Upper lobe of left lung (tissue), 6 donors: ENCODE measurements around the gene NFU1. TPM values are rescaled to one million over a fixed set of nuclear protein-coding genes. Genes with fewer than 3 reads are reported as not detected.

Source experiments
- ATAC-seq, 2 donors: fragments of 200-7000 bp; cut with Tn5 transposase; one replicate each; pipeline ENCODE4 v1.9.1; 2022; ENCODE audit warnings: mild to moderate bottlenecking in 2 of 2, moderate library complexity in 2 of 2; ENCODE audit not compliant: low FRiP score in 2 of 2
- DNase-seq, 2 donors: peaks; one replicate each; pipeline ENCODE4 v3.0.0-alpha.2; 2019 to 2020
- H3K27ac ChIP-seq, 4 donors: fragments of 200-600 bp; sonication (generic); one replicate each; pipeline ENCODE4 v1.5.1; 2016 to 2019
- H3K27me3 ChIP-seq, 4 donors: fragments of 200-600 bp; sonication (generic); one replicate each; pipeline ENCODE4 v1.5.1; 2017 to 2019
- H3K36me3 ChIP-seq, 4 donors: fragments of 200-600 bp; sonication (generic); one replicate each; pipeline ENCODE4 v1.5.1; 2016 to 2019
- H3K4me1 ChIP-seq, 4 donors: fragments of 200-600 bp; sonication (generic); one replicate each; pipeline ENCODE4 v1.5.1; 2018 to 2019
- H3K4me3 ChIP-seq, 4 donors: fragments of 200-600 bp; sonication (generic); one replicate each; pipeline ENCODE4 v1.5.1; 2017 to 2019; ENCODE audit warnings: mild to moderate bottlenecking in 2 of 4, moderate library complexity in 1 of 4
- H3K9me3 ChIP-seq, 4 donors: fragments of 200-600 bp; sonication (generic); one replicate each; pipeline ENCODE4 v1.5.1; 2018 to 2019
- EP300 ChIP-seq, 4 donors: sonication (generic); formaldehyde crosslinking; IDR thresholded peaks; one replicate each; pipeline ENCODE4 v1.5.1; 2017; ENCODE audit warnings: antibody characterized with exemption in 4 of 4, control low read depth in 2 of 4
- POLR2A ChIP-seq, 4 donors: fragments of 450-650 bp; IDR thresholded peaks; one replicate each; pipeline ENCODE4 v1.5.1; 2016 to 2017; ENCODE audit warnings: antibody characterized with exemption in 4 of 4, mild to moderate bottlenecking in 2 of 4
- POLR2AphosphoS5 ChIP-seq, 2 donors: sonication (generic); formaldehyde crosslinking; IDR thresholded peaks; one replicate each; pipeline ENCODE4 v1.5.1; 2017; ENCODE audit warnings: antibody characterized with exemption in 2 of 2
- WGBS, 2 donors: methylation state at CpG; one replicate each; pipeline ENCODE4 v1.1.5; 2017 to 2018; 5-methylcytosine and 5-hydroxymethylcytosine counted together
- total RNA-seq, 6 donors: library from RNA; depleted of rRNA in 4 of 6; stranded (reverse); fragments of >200 nt in 4 of 6; gene quantifications; one replicate each; pipeline versions ENCODE4 v1.1.0 to v1.2.1, GENCODE V29; 2016 to 2021
- TF ChIP-seq, protein P1 (sequence below), 6 experiments: fragments of 450-650 bp in 4 of 6; fragments of 200-600 bp in 2 of 6; sonication (generic) in 2 of 6; IDR thresholded peaks; one replicate each; pipeline ENCODE4 v1.5.1; 2016 to 2019; ENCODE audit warnings: antibody characterized with exemption in 6 of 6
- donor health status: DM: no; HTN: no; CAD: no; lungs with moderate emphysema.
- donor health status: DM: no; HTN: yes; CAD: no; lungs with severe emphysema.

Gene NFU1
- total RNA-seq, 6 donors from 2014 or later = 23.0 to 49.8 (median 38.6) TPM

DNA sequence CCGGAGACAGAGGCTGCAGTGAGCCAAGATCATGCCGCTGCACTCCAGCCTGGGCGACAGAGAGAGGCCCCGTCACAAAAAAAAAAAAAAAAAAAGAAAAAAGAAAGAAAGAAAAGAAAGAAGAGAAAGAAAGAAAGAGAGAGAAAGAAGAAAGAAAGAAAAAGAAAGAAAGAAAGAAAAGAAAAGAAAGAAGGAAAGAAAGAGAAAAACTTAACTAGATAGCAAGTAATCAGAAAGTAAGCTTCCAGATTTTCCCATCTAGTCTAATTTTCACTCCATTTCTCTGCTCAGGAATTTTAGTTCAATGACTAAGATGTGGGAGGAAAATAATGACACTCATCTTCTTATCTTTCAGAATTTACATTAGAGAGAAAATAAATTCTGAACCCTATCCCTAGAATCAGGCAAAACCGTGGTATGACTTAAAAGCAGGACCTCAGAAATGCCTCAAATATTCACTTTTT, 52.6 kb downstream of the NFU1 start:
- no peaks in the 10 kb centered on the region for H3K9me3 ChIP-seq
- WGBS, 2 donors = 96 to 98% methylated on average over 5 of the region's 5 CpGs
- H3K4me1 ChIP-seq = peaks cover 20 to 72% (median 38%) of the 10 kb centered on the region in 4 donors
- no peaks in the 10 kb centered on the region for H3K36me3 ChIP-seq
- TF ChIP-seq EP300 (IDR thresholded peaks at IDR 0.05) = no peak
- H3K27ac ChIP-seq = peak overlapping the region in 1 of 4 donors; percentile 20
- DNase-seq (no peak), ATAC-seq (no peak)
- H3K27me3 ChIP-seq = no peaks in the 10 kb centered on the region
- H3K4me3 ChIP-seq = no peak overlapping the region

DNA sequence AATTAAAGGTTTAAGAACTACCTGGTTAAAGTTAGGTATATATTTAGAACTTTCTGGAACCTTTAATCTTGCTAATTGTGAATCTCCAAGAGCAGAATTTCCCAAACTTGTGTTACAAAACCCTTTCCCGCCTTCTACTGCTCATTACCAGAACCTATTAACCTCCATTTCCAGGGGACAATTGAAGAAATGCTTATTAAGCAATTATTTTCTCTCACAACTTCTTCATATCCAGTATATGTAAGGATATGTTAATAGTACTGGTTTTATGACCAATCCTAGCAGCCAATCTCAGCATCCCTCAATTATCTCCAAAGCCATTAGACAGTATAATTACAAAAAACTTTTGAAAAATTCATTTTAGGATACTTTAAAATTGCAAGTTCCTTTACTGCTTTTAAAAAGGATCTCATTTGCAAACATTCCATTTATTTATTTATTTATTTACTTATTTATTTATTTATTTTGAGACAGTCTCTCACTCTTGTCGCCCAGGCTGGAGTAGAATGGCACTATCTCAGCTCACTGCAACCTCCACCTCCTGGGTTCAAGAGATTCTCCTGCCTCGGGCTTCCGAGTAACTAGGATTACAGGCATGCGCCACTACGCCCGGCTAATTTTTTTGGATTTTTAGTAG, 53.9 kb downstream of the NFU1 start:
- 94 to 97% methylated on average over 7 of the region's 7 CpGs for WGBS, 2 donors
- H3K9me3 ChIP-seq = no peaks in the 10 kb centered on the region
- H3K4me1 ChIP-seq = peaks cover 20 to 74% (median 38%) of the 10 kb centered on the region in 4 donors
- H3K27me3 ChIP-seq = no peaks in the 10 kb centered on the region
- no peak for TF ChIP-seq EP300 (IDR thresholded peaks at IDR 0.05)
- TF ChIP-seq POLR2AphosphoS5 (IDR thresholded peaks at IDR 0.05) = no peak
- TF ChIP-seq, protein P1, sequence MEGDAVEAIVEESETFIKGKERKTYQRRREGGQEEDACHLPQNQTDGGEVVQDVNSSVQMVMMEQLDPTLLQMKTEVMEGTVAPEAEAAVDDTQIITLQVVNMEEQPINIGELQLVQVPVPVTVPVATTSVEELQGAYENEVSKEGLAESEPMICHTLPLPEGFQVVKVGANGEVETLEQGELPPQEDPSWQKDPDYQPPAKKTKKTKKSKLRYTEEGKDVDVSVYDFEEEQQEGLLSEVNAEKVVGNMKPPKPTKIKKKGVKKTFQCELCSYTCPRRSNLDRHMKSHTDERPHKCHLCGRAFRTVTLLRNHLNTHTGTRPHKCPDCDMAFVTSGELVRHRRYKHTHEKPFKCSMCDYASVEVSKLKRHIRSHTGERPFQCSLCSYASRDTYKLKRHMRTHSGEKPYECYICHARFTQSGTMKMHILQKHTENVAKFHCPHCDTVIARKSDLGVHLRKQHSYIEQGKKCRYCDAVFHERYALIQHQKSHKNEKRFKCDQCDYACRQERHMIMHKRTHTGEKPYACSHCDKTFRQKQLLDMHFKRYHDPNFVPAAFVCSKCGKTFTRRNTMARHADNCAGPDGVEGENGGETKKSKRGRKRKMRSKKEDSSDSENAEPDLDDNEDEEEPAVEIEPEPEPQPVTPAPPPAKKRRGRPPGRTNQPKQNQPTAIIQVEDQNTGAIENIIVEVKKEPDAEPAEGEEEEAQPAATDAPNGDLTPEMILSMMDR (IDR thresholded peaks at IDR 0.05) = no peak
- no peak for TF ChIP-seq POLR2A (IDR thresholded peaks at IDR 0.05)
- ATAC-seq (no peak), DNase-seq (no peak)
- no peak overlapping the region for H3K27ac ChIP-seq
- no peaks in the 10 kb centered on the region for H3K36me3 ChIP-seq
- no peak overlapping the region for H3K4me3 ChIP-seq

DNA sequence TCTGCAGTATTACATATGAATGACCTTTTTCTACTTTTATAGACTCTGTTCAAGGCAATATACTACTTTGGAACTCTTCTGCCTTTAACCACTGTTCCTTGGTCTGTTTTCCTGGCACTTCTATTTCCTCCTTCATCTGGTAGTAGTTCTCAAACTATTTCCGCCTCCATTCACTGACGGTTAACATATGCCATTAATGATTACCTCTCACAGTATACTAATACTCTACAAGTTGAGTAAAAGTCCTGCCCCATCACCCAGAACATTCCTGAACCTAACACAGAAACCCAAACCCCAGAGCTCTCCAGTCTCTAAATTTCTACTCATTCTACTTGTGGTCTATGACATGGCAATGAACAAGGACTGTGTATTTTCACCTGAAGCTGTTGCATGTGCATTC, 54.7 kb downstream of the NFU1 start:
- Histone ChIP-seq H3K27ac (no peak overlapping the region), H3K27me3 (no peaks in the 10 kb centered on the region), H3K4me1 (peaks cover 20 to 68% (median 33%) of the 10 kb centered on the region in 4 donors), H3K36me3 (no peaks in the 10 kb centered on the region), H3K9me3 (no peaks in the 10 kb centered on the region), H3K4me3 (no peak overlapping the region)
- DNase-seq (no peak), ATAC-seq (no peak)
- 81 to 84% methylated on average over 2 of the region's 2 CpGs for WGBS, 2 donors
- TF ChIP-seq POLR2AphosphoS5 (IDR thresholded peaks at IDR 0.05) (no peak), EP300 (IDR thresholded peaks at IDR 0.05) (no peak), POLR2A (IDR thresholded peaks at IDR 0.05) (no peak)

DNA sequence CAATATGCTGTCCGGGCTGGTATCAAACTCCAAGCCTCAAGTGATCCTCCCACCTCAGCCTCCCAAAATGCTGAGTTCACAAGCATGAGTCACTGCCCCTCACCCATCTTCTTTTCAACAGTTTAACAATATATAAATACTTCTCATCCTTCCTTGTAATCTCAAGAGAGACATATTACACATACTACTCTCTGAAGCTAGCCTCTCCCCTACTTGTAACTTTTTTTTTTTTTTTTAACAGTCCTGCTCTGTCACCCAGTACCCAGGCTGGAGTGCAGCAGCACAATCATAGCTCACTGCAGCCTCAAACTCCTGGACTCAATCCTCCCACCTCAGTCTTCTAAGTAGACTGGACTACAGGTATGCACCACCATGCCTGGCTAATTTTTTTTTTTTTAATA, 55.9 kb downstream of the NFU1 start:
- Histone ChIP-seq H3K4me1 (peaks cover 20 to 66% (median 31%) of the 10 kb centered on the region in 4 donors), H3K9me3 (no peaks in the 10 kb centered on the region), H3K4me3 (no peak overlapping the region), H3K27ac (no peak overlapping the region), H3K27me3 (no peaks in the 10 kb centered on the region), H3K36me3 (peaks cover 0 to 5% (median 0%) of the 10 kb centered on the region in 4 donors)
- 83 to 100% methylated on average over 1 of the region's 1 CpG for WGBS, 2 donors
- TF ChIP-seq EP300 (IDR thresholded peaks at IDR 0.05) = no peak
- no peak for TF ChIP-seq POLR2A (IDR thresholded peaks at IDR 0.05)
- TF ChIP-seq POLR2AphosphoS5 (IDR thresholded peaks at IDR 0.05) = no peak
- TF ChIP-seq, protein P1 (IDR thresholded peaks at IDR 0.05) = no peak
- DNase-seq = no peak
- ATAC-seq = peak in 1 of 2 donors; percentile 29

DNA sequence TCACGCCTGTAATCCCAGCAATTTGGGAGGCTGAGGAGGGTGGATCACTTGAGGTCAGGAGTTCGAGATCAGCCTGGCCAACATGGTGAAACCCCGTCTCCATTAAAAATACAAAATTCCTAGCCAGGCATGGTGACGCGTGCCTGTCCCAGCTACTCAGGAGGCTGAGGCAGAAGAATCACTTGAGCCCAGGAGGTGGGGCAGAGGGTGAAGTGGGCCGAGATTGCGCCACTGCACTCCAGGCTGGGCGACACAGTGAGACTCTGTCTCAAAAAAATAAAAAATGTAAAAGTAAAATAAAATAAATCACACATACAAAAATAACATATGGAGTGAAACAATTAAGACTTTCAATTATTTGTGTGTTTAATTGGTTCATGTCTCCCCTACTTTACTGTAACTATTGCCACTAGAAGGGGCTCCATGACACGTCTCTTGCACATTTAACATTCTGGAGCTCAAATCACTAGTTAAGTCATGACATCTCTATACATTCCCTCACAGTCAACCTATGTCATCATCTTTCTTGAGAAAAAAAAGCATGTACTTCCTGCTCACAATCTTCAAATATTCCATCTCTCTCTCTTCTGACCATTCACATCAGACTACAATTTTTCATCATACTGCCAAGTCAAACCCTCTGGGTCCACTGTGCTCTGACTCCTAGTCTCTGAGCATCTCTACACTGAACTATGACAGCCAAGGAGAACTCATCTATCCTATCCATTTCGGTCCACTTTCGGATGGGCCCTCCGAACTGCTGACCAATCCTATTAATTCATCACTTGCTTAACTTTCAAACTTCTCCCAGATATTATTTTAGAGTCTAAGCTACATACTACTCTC, 56.9 kb downstream of the NFU1 start:
- Histone ChIP-seq H3K4me3 (no peak overlapping the region), H3K27me3 (no peaks in the 10 kb centered on the region), H3K27ac (peak overlapping the region in 1 of 4 donors; percentile 19), H3K9me3 (no peaks in the 10 kb centered on the region), H3K36me3 (peaks cover 0 to 8% (median 0%) of the 10 kb centered on the region in 4 donors), H3K4me1 (peaks cover 10 to 65% (median 25%) of the 10 kb centered on the region in 4 donors)
- 80 to 83% methylated on average over 12 of the region's 12 CpGs for WGBS, 2 donors
- ATAC-seq = peak in 1 of 2 donors; percentile 71
- peak; percentile 54 to 80 for DNase-seq
- no peak for TF ChIP-seq EP300 (IDR thresholded peaks at IDR 0.05)
- TF ChIP-seq, protein P1 (IDR thresholded peaks at IDR 0.05) = no peak
